Keratinocyte (primary cell): Measurements from ENCODE around the gene DHRS12. TPM values are rescaled to one million over a fixed set of nuclear protein-coding genes. Genes with fewer than 3 reads are reported as not detected.

Experiments used
- DNase-seq: peaks from one replicate; pipeline ENCODE4 v3.0.0-alpha.2; 2011; ENCODE audit warnings: low read depth, missing footprints, low spot score
- FAIRE-seq: peaks from 2 replicates; lab custom pipeline; 2011; peaks lifted over from hg19 to GRCh38; lab: Jason Lieb, UNC
- H2AFZ ChIP-seq: 2 replicates; pipeline ENCODE4 v1.6.0; 2012; ENCODE audit warnings: low read length, control low read depth, inconsistent platforms; ENCODE audit not compliant: control insufficient read depth
- H3K27ac ChIP-seq: 2 replicates; pipeline ENCODE4 v1.5.1; 2011; ENCODE audit warnings: low read length; ENCODE audit not compliant: control insufficient read depth, insufficient read depth
- H3K27me3 ChIP-seq: 3 replicates; pipeline ENCODE4 v1.6.0; 2011; ENCODE audit warnings: low read length; ENCODE audit not compliant: control insufficient read depth, insufficient read depth; ENCODE audit errors: extremely low read depth
- H3K36me3 ChIP-seq, 2 experiments: 2 replicates in 1 of 2; 3 replicates in 1 of 2; pipeline ENCODE4 v1.5.1; 2011; ENCODE audit warnings: low read length in 2 of 2, mild to moderate bottlenecking in 1 of 2; ENCODE audit not compliant: control insufficient read depth in 2 of 2, insufficient read depth in 2 of 2; ENCODE audit errors: extremely low read depth in 1 of 2
- H3K4me1 ChIP-seq: 3 replicates; pipeline ENCODE4 v1.5.1; 2011; ENCODE audit warnings: low read length; ENCODE audit not compliant: control insufficient read depth, insufficient read depth; ENCODE audit errors: extremely low read depth
- H3K4me2 ChIP-seq: 3 replicates; pipeline ENCODE4 v1.6.0; 2011; ENCODE audit warnings: low read depth, low read length; ENCODE audit not compliant: control insufficient read depth, insufficient read depth; ENCODE audit errors: extremely low read depth
- H3K4me3 ChIP-seq, 3 experiments: fragments of 200-600 bp in 1 of 3; sonication (generic) in 1 of 3; 2 replicates in 2 of 3; 3 replicates in 1 of 3; pipeline ENCODE4 v1.5.1; 2011 to 2016; ENCODE audit warnings: low read length in 3 of 3, mild to moderate bottlenecking in 3 of 3, control low read depth in 2 of 3, inconsistent platforms in 1 of 3, low read depth in 1 of 3, mixed read lengths in 1 of 3, mixed run types in 1 of 3, moderate library complexity in 1 of 3; ENCODE audit not compliant: control insufficient read depth in 2 of 3, insufficient read depth in 2 of 3; ENCODE audit errors: extremely low read depth in 1 of 3
- H3K79me2 ChIP-seq: 2 replicates; pipeline ENCODE4 v1.6.0; 2012; ENCODE audit warnings: low read length; ENCODE audit not compliant: control insufficient read depth, insufficient read depth
- H3K9ac ChIP-seq: 3 replicates; pipeline ENCODE4 v1.6.0; 2011; ENCODE audit warnings: low read length; ENCODE audit not compliant: control insufficient read depth, insufficient read depth; ENCODE audit errors: extremely low read depth
- H3K9me1 ChIP-seq: 3 replicates; pipeline ENCODE4 v1.6.0; 2011; ENCODE audit warnings: low read length; ENCODE audit not compliant: control insufficient read depth, insufficient read depth; ENCODE audit errors: extremely low read depth
- H3K9me3 ChIP-seq: 2 replicates; pipeline ENCODE4 v1.5.1; 2012; ENCODE audit warnings: low read depth, low read length; ENCODE audit not compliant: control insufficient read depth
- H4K20me1 ChIP-seq: 3 replicates; pipeline ENCODE4 v1.6.0; 2011; ENCODE audit warnings: low read length; ENCODE audit not compliant: control insufficient read depth, insufficient read depth; ENCODE audit errors: extremely low read depth
- CTCF ChIP-seq, 3 experiments: IDR thresholded peaks in 1 of 3; conservative IDR thresholded peaks in 1 of 3; optimal IDR thresholded peaks in 1 of 3; 2 replicates in 2 of 3; 3 replicates in 1 of 3; pipeline versions ENCODE3 to v1.5.1; 2011; ENCODE audit warnings: low read length in 3 of 3, mild to moderate bottlenecking in 3 of 3, moderate library complexity in 2 of 3, control low read depth in 1 of 3, inconsistent platforms in 1 of 3; ENCODE audit not compliant: insufficient read depth in 2 of 3; ENCODE audit errors: extremely low read depth in 1 of 3
- EZH2 ChIP-seq: IDR thresholded peaks from one replicate; pipeline ENCODE4 v1.6.1; 2012; ENCODE audit warnings: inconsistent platforms, mild to moderate bottlenecking, low read length, moderate library complexity
- dilution Hi-C: fragments of 300-500 bp; cut with MboI; formaldehyde crosslinking; loops from one replicate; pipeline ENCODE4 v1.7.0; 2020; ENCODE audit warnings: low sequenced_read_pairs; ENCODE audit not compliant: extremely low pct_ligation_motif_present
- polyA plus RNA-seq, 5 experiments: library from polyadenylated mRNA; depleted of rRNA in 3 of 5; stranded (reverse) in 3 of 5; stranded (forward) in 1 of 5; unstranded in 1 of 5; fragments of >200 nt; gene quantifications; 1 replicate in 1 of 5; 2 replicates in 3 of 5; 3 replicates in 1 of 5; pipeline versions ENCODE4 v1.2.1 to v1.2.3, GENCODE V29; 2011 to 2012; ENCODE audit warnings: missing spikeins in 2 of 5, low read depth in 1 of 5, low replicate concordance in 1 of 5

Gene DHRS12
- polyA plus RNA-seq, 1 donor (not counting 4 experiments of a cell fraction or from before 2014, with no cell fraction given): 6.1 TPM

DNA sequence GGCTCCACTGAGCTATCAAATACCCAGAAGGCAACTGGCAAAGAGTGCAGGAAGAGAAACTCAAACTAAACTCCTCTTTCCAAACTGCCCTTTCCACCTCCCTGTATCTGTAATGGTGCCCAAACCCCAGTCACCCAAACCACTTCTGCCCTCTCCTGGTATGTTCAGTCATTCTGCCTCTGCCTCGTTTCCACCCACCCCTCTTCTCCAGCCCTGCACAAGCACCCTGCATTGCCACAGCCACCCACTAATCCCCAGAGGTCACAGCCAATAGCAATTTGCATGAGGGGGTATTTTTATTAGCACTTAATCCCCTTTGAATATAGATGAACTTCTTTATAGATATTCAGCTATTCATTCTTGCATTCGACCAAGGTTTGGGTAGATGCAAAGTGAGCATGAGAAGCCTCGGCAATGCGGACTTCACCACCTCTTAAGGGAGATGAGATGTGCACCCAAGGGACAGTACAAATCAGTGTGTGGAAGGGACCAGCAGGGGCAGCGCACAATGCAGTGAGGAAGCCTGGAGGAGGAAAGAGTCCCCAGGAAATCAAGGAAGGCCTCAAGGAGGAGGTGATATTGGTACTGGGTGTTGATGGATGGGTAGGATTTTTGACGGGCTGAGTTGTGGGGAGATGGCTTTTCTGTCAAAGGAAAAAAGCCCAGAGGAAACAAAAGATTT lies 28.6 kb upstream of the DHRS12 start:
- H4K20me1 ChIP-seq: no peaks in the 10 kb centered on the region
- H3K4me3 ChIP-seq: no peak overlapping the region
- no peak overlapping the region for H2AFZ ChIP-seq
- dilution Hi-C loops: no loop called here
- no peaks in the 10 kb centered on the region for H3K4me1 ChIP-seq
- no peak for DNase-seq
- no peaks in the 10 kb centered on the region for H3K79me2 ChIP-seq
- H3K9ac ChIP-seq: no peak overlapping the region
- FAIRE-seq: no peak
- H3K27me3 ChIP-seq: peaks cover 23% of the 10 kb centered on the region
- no peaks in the 10 kb centered on the region for H3K9me1 ChIP-seq
- no peak overlapping the region for H3K4me2 ChIP-seq
- no peaks in the 10 kb centered on the region for H3K36me3 ChIP-seq
- H3K9me3 ChIP-seq: no peaks in the 10 kb centered on the region
- no peak overlapping the region for H3K27ac ChIP-seq
- TF ChIP-seq CTCF (optimal IDR thresholded peaks at IDR 0.05 in 1 of 3, IDR thresholded peaks at IDR 0.05 in 1 of 3, conservative IDR thresholded peaks at IDR 0.05 in 1 of 3; ENCODE audit: extremely low read depth in 1 of 3, insufficient read depth in 2 of 3, low read length in 3 of 3) (peak; percentile 41 to 82 (median 47)), EZH2 (no peak)

GRCh38 chr13:51831519-51831918 lies 27.6 kb upstream of the DHRS12 start:
- Histone ChIP-seq H3K27me3 (peaks cover 24% of the 10 kb centered on the region), H2AFZ (no peak overlapping the region), H3K27ac (no peak overlapping the region), H3K4me2 (no peak overlapping the region), H3K4me1 (peaks cover 4% of the 10 kb centered on the region), H3K9me3 (no peaks in the 10 kb centered on the region), H4K20me1 (no peaks in the 10 kb centered on the region), H3K36me3 (no peaks in the 10 kb centered on the region), H3K9ac (no peak overlapping the region), H3K4me3 (no peak overlapping the region), H3K79me2 (no peaks in the 10 kb centered on the region), H3K9me1 (no peaks in the 10 kb centered on the region)
- DNase-seq (no peak), FAIRE-seq (no peak)
- TF ChIP-seq CTCF (optimal IDR thresholded peaks at IDR 0.05 in 1 of 3, IDR thresholded peaks at IDR 0.05 in 1 of 3, conservative IDR thresholded peaks at IDR 0.05 in 1 of 3; ENCODE audit: extremely low read depth in 1 of 3, insufficient read depth in 2 of 3, low read length in 3 of 3): no peak
- no peak for TF ChIP-seq EZH2
- dilution Hi-C loops: no loop called here
